Mucosa of stomach (tissue), 1 donor: ENCODE data around the gene PIAS2.
"Not testable (repeated sequence)": the region's sequence is repeated elsewhere in the genome, so short reads cannot be mapped to it uniquely, and the experiment has no call there.

Source experiments
- H3K27me3 ChIP-seq: one replicate; pipeline ENCODE4 v1.7.0; 2013; ENCODE audit warnings: mild to moderate bottlenecking, low read length; ENCODE audit not compliant: control insufficient read depth, insufficient read depth
- H3K36me3 ChIP-seq: one replicate; pipeline ENCODE4 v1.7.0; 2013; ENCODE audit warnings: low read length; ENCODE audit not compliant: control insufficient read depth, insufficient read depth
- H3K4me1 ChIP-seq: one replicate; pipeline ENCODE4 v1.7.0; 2013; ENCODE audit warnings: mild to moderate bottlenecking, low read length; ENCODE audit not compliant: control insufficient read depth, insufficient read depth
- H3K4me3 ChIP-seq: one replicate; pipeline ENCODE4 v1.7.0; 2013; ENCODE audit warnings: low read length
- H3K9ac ChIP-seq: one replicate; pipeline ENCODE4 v1.7.0; 2013; ENCODE audit warnings: mild to moderate bottlenecking, low read length, moderate library complexity
- H3K9me3 ChIP-seq: one replicate; pipeline ENCODE4 v1.7.0; 2013; ENCODE audit warnings: mild to moderate bottlenecking, low read length, moderate library complexity; ENCODE audit not compliant: control insufficient read depth
- donor health status: Pancreatic carcinoma.

Gene PIAS2

GRCh38 chr18:46893360-46893759 is 23.9 kb downstream of the PIAS2 start:
- no peaks in the 10 kb centered on the region for H3K36me3 ChIP-seq
- peaks cover 10% of the 10 kb centered on the region for H3K4me1 ChIP-seq
- H3K9me3 ChIP-seq = no peaks in the 10 kb centered on the region
- no peak overlapping the region for H3K4me3 ChIP-seq
- H3K27me3 ChIP-seq = no peaks in the 10 kb centered on the region
- H3K9ac ChIP-seq = no peak overlapping the region

GRCh38 chr18:46892842-46893241 is 24.5 kb downstream of the PIAS2 start:
- no peaks in the 10 kb centered on the region for H3K9me3 ChIP-seq
- H3K4me3 ChIP-seq = no peak overlapping the region
- H3K4me1 ChIP-seq = peaks cover 10% of the 10 kb centered on the region
- H3K36me3 ChIP-seq = no peaks in the 10 kb centered on the region
- H3K27me3 ChIP-seq = no peaks in the 10 kb centered on the region
- no peak overlapping the region for H3K9ac ChIP-seq

- Histone ChIP-seq H3K36me3 (no peaks in the 10 kb centered on the region), H3K27me3 (no peaks in the 10 kb centered on the region), H3K9me3 (no peaks in the 10 kb centered on the region), H3K4me1 (peaks cover 10% of the 10 kb centered on the region), H3K9ac (no peak overlapping the region), H3K4me3 (no peak overlapping the region)
Observed at GRCh38 chr18:46891742-46892214, 25.5 kb downstream of the PIAS2 start.

- H3K27me3 ChIP-seq = no peaks in the 10 kb centered on the region
- H3K4me3 ChIP-seq = no peak overlapping the region
- H3K4me1 ChIP-seq = peaks cover 9% of the 10 kb centered on the region
- H3K9me3 ChIP-seq = no peaks in the 10 kb centered on the region
- H3K36me3 ChIP-seq = no peaks in the 10 kb centered on the region
- H3K9ac ChIP-seq = no peak overlapping the region
Observed at GRCh38 chr18:46888965-46889364, 28.3 kb downstream of the PIAS2 start.

- no peak overlapping the region for H3K9ac ChIP-seq
- no peaks in the 10 kb centered on the region for H3K27me3 ChIP-seq
- no peaks in the 10 kb centered on the region for H3K36me3 ChIP-seq
- no peaks in the 10 kb centered on the region for H3K4me1 ChIP-seq
- no peaks in the 10 kb centered on the region for H3K9me3 ChIP-seq
- H3K4me3 ChIP-seq = no peak overlapping the region
Observed at GRCh38 chr18:46886893-46887292, 30.4 kb downstream of the PIAS2 start.

- H3K27me3 ChIP-seq = no peaks in the 10 kb centered on the region
- no peaks in the 10 kb centered on the region for H3K9me3 ChIP-seq
- no peak overlapping the region for H3K4me3 ChIP-seq
- H3K9ac ChIP-seq = no peak overlapping the region
- no peaks in the 10 kb centered on the region for H3K36me3 ChIP-seq
- H3K4me1 ChIP-seq = no peaks in the 10 kb centered on the region
Observed at GRCh38 chr18:46883180-46883579, 34.1 kb downstream of the PIAS2 start.

GRCh38 chr18:46877329-46877987 is 39.8 kb downstream of the PIAS2 start:
- Histone ChIP-seq H3K4me1 (no peaks in the 10 kb centered on the region), H3K27me3 (no peaks in the 10 kb centered on the region), H3K4me3 (no peak overlapping the region), H3K9ac (no peak overlapping the region), H3K9me3 (peaks cover 9% of the 10 kb centered on the region), H3K36me3 (no peaks in the 10 kb centered on the region)

- no peak overlapping the region for H3K9ac ChIP-seq
- no peaks in the 10 kb centered on the region for H3K27me3 ChIP-seq
- H3K36me3 ChIP-seq = no peaks in the 10 kb centered on the region
- H3K4me1 ChIP-seq = no peaks in the 10 kb centered on the region
- H3K4me3 ChIP-seq = no peak overlapping the region
- H3K9me3 ChIP-seq = no peaks in the 10 kb centered on the region
Observed at GRCh38 chr18:46868169-46868921, 49.0 kb downstream of the PIAS2 start.

GRCh38 chr18:46867367-46868143 is 49.8 kb downstream of the PIAS2 start:
- Histone ChIP-seq H3K36me3 (no peaks in the 10 kb centered on the region), H3K9me3 (no peaks in the 10 kb centered on the region), H3K9ac (no peak overlapping the region), H3K4me1 (no peaks in the 10 kb centered on the region), H3K27me3 (no peaks in the 10 kb centered on the region), H3K4me3 (no peak overlapping the region)

GRCh38 chr18:46866523-46866922 is 50.8 kb downstream of the PIAS2 start:
- no peaks in the 10 kb centered on the region for H3K27me3 ChIP-seq
- H3K4me3 ChIP-seq = no peak overlapping the region
- no peak overlapping the region for H3K9ac ChIP-seq

GRCh38 chr18:46865245-46865644 is 52.1 kb downstream of the PIAS2 start:
- H3K9me3 ChIP-seq, H3K27me3 ChIP-seq, H3K4me3 ChIP-seq, H3K36me3 ChIP-seq, H3K9ac ChIP-seq, H3K4me1 ChIP-seq: not testable (repeated sequence)

More at GRCh38 chr18:46866523-46866922, 50.8 kb downstream of the PIAS2 start:
- no peaks in the 10 kb centered on the region for H3K36me3 ChIP-seq
- H3K4me1 ChIP-seq = no peaks in the 10 kb centered on the region
- H3K9me3 ChIP-seq = no peaks in the 10 kb centered on the region

GRCh38 chr18:46859855-46860254 is 57.5 kb downstream of the PIAS2 start:
- Histone ChIP-seq H3K27me3 (no peaks in the 10 kb centered on the region), H3K9ac (no peak overlapping the region), H3K36me3 (no peaks in the 10 kb centered on the region), H3K4me1 (no peaks in the 10 kb centered on the region), H3K9me3 (no peaks in the 10 kb centered on the region), H3K4me3 (no peak overlapping the region)
